GM19193 (cell line): Measurements from ENCODE around the gene HNRNPA0.

Source experiments
- POLR2A ChIP-seq: IDR thresholded peaks from 4 replicates; pipeline ENCODE4 v1.6.1; 2011; ENCODE audit not compliant: insufficient read depth, insufficient read length; ENCODE audit errors: extremely low read depth

Gene HNRNPA0

DNA sequence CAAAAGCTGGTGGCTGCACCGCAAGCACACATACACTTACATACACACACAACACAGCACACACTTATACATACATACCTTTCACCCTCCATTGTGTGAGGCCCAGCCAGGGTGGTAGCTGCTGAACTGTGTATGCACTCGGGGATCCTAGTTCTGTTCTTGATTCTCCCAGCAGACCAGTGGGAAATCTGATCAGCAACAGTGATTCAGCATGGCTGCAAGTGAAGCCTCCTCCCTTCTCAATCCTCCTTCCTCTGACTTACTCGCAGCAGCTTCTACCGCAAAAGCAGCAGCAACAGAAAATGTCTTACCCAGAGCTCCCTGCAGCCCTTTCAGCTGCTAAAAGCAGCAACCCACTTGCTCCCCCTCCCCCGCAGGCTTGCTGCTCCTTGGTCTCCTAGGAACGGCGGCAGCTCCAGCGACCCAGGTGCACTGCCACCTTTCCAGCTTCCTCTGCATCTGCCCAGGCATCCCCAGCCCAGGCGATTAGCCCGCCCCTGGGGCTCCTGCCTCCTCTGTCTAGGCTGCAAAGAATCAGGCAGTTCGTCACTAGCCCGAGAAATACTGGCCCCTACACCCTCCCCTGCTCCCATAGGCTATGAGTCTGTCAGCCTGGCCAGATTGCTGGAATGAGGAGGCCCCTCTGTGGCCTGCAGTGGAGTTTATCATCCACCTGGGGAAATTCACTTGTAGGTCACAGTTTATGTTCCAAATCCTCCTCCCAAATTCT, 18.4 kb downstream of the HNRNPA0 start, which contains the start of gene KLHL3:
KLHL3 (minus strand) TSS at position 535 of the 730 bp plus-strand sequence; CDS start at position 92, 443 bp downstream.
- TF ChIP-seq POLR2A: no peak

DNA sequence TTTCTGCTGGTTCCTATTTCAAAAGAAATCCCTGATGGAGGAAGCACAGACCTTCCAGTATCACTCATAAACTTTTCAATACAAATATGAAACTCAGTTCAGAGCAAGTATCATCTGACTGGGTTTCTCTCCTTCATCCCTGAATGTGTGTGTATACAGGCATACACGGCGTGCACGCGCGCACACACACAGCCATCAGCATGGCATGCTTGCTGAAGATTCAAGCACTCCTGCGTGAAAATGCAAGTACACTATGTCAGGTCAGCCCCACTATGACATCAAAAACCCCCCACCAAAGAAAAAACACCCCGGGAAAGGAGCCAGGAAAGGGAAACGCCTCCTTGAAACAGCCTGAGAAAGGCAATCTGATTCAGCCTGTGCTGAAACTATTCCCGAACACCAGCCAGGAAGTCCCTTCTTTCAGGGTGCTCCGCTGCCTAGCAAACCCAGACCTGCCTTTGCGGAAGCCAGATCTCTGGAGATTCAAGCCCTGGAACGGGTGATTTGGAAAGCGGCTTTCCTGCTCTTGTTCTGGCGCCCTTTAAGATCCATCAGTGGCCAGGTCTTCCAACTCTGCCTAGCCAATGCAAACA, 19.1 kb downstream of the HNRNPA0 start:
- TF ChIP-seq POLR2A: no peak

DNA sequence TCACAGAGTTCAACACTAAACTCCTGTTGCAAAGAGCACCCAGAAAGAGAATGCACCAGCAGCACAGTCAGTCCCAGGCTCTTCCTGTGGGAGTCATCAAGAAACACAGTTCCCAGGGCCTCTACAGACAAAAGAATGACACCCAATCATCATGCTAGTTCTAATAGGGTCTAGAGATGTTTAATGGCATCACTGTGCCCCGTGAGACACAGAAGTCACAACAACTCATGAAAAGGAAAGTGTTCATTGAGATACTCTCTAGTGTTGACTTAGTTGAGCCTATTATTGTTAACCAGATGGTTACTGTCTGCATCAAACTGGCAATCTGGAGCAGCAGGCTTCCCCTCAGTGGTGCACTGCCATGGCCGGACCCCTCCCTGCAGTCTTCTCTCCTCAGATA, 19.8 kb downstream of the HNRNPA0 start:
- no peak for TF ChIP-seq POLR2A

DNA sequence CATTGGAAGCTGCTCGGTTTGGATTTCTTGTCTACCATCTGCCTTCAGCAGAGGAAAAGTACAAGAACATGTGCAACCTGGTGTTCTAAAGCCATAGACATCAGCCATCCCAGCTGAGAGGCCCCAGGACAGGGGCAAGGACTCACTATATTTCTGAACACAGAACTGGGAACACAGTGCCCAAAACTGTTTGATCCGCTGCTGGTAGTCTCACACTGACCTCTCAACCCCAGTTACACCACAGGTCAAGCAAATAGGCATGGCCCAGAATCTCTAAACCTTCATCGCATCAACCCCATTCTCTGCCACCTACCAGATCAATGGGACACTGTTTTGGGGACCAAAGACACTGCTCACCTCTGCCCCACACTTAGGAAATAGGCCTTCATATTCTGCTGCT, 20.2 kb downstream of the HNRNPA0 start:
- no peak for TF ChIP-seq POLR2A

DNA sequence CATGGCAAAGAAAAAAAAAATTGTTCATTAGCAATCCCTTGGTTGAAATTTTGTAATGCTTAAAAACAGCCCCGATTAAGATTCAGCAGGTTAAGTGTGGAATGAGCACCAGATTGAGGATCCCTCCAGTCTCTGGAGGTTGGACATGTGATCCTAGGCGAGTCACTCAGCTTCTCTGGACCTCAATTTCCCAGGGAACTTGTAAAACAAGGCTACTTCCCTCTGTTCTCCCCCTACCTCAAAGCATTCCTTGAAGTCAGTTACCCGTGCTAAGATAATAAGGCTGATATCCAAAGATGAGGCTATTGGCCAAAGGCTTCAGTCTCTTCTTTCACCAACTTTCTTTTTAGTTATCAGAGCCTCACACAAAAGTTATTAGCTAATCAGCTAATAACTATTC, 21.2 kb downstream of the HNRNPA0 start:
- TF ChIP-seq POLR2A: no peak

DNA sequence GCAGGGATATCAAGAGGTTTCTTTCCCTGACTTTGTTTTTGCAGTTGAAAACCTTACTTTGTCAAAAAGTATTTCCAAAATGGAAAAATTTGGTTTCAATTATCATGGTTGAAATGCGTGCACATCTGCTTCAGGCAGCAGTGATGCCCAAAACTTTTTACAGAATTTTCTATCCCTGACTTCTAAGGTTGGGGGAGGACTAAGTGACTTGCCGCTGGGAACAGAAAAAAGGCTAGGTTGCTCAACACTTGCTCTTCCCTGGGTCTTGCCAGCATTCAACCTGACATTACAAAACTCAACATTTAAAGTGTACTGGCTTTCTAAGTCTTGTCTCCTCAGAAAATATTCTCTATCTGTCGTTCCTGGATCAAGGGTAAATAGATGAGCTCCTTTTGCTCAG, 23.0 kb downstream of the HNRNPA0 start:
- TF ChIP-seq POLR2A: no peak

DNA sequence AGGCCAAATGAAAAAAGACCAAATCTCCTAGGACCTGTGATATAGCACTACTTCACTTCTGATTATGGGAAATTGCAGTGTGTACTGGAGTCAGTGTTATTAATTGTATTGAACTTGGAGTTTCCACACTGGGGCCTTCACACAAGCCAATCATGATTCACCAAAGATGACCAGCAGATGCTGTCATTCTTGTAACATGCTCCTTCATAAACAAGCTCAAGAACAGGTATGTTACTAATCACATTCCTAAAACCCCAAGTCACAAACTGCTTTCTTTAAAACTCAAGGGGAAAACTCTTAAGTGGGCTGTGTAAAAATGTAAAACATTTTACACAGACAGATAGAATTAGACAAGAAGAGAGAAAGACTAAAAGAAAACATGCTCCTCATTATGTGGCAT, 23.8 kb downstream of the HNRNPA0 start:
- no peak for TF ChIP-seq POLR2A

DNA sequence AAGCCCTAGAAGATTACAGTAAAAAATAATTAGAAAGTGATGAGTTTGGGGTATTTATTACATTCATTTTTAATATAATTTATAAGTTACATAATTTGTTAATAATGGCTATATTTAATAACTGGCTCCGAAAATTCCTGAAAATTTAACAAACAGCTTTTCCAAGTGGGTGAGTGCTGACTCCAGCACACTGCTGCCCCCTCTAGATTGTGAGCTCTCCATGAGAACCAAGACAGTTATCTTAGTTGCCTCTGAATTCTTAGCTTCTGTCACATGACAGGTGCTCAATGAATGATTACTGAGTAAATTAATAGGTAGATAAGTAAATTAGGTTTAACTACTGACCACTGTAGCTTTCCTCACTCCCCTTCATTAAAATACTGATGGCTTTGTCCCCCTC, 26.1 kb downstream of the HNRNPA0 start:
- no peak for TF ChIP-seq POLR2A

DNA sequence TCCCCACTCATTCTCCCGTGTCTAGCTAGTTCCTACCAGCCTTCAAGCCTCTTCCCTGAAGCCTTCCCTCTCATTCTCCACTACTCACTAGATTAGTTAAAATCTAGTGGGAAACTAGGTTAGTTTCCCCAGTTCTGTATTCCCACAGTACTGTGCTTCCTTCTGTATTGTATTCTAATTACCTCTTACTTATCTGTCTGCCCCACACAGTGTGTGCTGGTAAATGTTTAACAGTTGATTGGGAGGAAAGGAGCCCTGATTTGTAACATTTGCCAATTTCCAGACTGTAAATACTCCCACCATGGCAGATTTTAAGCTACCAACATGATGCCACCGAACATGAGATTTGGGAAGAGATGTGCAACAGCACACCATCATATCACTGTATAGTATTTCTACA, 26.5 kb downstream of the HNRNPA0 start:
- TF ChIP-seq POLR2A: no peak

DNA sequence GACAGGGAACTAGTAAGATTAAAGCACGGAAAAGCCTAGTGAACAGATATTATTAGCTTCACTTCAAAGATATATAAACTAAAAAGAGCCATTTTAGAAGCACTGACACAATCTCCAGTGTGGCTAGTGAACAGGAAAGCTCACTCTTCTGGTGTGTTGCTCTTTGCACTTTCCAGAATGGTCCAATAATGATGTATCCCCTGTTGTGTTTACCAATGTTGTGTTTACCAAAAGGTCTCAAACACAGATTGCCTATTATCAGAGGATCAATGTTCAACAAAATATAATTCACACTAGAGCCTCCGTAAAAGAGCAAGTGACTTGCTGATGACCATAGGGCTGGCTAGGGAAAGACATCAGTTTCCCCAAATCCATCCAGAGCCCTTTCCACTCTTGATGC, 29.9 kb downstream of the HNRNPA0 start:
- no peak for TF ChIP-seq POLR2A

DNA sequence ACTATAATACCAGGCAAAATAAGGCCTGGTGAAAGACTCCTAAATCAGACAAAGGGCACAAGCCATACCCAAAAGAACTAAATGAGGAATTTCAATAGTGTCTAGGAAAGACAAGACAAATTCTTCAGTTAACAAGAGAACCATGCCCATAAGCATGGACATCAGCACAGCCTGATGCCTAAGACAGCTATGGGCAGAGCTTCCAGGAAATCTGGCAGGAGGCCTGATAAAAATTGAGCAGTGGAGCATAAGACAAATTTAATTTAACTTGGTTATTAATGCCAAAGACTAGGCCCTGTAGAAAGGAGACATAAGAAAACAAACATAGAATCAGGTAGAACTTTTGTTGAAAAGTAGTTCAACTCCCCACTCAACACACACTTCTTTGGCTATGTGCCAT, 35.6 kb downstream of the HNRNPA0 start:
- TF ChIP-seq POLR2A: no peak

DNA sequence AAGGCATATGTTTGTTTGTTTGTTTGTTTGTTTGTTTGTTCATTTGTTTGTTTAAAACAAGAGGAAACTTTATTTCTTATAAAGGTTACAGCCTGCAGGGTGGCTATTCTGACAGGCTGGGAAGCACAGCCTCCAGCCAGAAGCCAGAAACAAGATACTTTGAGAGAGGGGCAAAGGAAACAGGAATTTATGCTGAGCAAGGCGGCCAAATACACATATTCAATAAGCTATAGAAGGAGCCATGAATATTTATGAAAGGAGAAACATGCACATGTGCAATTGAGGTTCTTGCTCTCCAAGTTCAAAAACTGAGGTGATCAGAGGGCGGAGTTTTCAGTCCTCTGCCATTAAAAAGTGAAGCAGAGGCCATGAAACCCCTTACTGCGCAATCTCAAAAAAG, 37.8 kb downstream of the HNRNPA0 start:
- no peak for TF ChIP-seq POLR2A

DNA sequence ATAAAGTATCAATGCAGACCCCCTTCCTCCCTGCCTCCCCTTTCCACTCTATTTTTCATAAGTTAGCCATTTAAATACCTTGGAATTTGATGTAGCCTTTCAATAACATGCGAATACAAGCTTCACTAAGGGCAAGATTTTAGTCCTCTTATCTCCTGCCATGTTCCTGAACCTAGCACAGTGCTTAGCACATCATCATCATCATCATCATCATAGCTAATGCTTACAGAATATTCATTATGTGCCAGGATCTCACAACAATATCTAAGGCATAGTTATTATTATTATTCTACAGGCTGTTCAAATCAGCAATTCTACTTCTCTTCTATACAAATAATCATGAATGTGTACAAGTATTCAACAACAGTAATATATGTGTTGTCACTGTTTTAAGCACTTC, 38.7 kb downstream of the HNRNPA0 start:
- TF ChIP-seq POLR2A: no peak

DNA sequence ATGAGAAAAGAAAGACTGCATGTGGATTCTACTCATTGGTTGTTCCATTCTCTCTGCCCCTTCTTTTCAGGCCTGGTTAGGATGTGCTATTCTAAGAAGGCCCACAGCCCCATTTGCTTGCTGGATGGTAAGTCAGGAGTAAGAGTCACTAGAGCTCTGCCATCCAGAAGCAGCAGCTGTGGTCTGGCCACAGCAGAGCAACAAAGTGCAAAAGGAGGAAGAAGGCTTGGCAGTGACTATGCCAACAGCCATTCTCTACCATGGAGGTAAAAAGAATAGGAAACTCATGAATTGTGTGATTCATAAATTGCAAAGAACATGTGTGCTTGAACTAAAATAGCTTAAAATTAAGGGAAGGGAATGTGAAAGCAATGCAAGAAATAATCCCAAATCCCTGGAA, 39.2 kb downstream of the HNRNPA0 start:
- TF ChIP-seq POLR2A: no peak

DNA sequence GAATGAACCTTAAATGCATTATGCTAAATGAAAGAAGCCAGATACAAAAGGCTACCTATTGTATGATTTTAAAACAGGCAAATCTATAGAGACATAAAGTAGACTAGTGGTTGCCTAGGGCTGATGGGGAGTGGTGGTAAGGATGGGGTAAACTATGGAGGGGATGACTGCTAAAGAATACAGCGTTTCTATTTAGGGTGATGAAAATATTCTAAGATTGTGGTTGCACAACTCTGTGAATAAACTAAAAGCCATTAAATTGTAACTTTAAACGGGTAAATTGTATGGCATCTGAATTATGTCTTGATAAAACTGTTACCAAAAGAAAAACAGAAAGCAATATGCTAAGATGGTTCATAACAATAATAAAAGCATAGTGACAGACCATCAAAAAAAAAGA, 39.7 kb downstream of the HNRNPA0 start:
- no peak for TF ChIP-seq POLR2A

DNA sequence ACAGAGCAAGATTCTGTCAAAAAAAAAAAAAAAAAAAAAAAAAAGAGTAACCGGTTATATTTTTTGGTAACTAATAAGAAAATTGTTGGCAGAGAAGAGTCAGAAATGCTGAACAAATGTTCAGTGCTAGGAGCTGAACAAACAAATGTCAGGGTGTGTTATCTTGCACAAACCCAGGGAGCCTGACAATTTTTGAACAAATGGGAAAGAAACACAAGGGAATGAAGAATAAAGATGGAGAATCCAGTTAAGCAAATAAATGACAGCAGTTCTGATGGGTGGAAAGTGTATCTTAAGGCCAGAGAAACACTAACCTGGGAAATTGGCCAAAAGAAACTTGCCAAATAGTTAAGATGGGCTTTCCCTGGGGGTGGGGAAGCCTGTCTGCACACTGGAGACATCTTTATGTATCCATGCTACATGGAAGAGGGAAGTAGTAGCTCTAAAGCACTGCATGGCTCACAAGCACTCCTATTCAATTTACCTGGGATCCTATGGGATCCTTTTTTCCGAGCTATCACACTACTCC, 42.0 kb downstream of the HNRNPA0 start:
- TF ChIP-seq POLR2A: no peak
